Neuronal stem cell (in vitro differentiated cells): ENCODE results near the gene PNLIPRP3.

Source experiments
- DNase-seq: peaks from one replicate; pipeline ENCODE4 v3.0.0-alpha.2; 2013; ENCODE audit warnings: low spot score
- H2AFZ ChIP-seq: one replicate; pipeline ENCODE4 v1.6.1; 2013; ENCODE audit warnings: mild to moderate bottlenecking, low read length, inconsistent platforms
- H2AK5ac ChIP-seq: 2 replicates; pipeline ENCODE4 v1.6.1; 2013; ENCODE audit warnings: low read depth, mild to moderate bottlenecking, inconsistent platforms, low read length, moderate library complexity, mixed read lengths
- H2BK120ac ChIP-seq: 2 replicates; pipeline ENCODE4 v1.6.1; 2013; ENCODE audit warnings: low read depth, mild to moderate bottlenecking, inconsistent platforms, low read length, moderate library complexity, mixed read lengths
- H2BK12ac ChIP-seq: one replicate; pipeline ENCODE4 v1.6.1; 2013; ENCODE audit warnings: low read length, inconsistent platforms
- H2BK15ac ChIP-seq: 2 replicates; pipeline ENCODE4 v1.6.1; 2013; ENCODE audit warnings: mild to moderate bottlenecking, low read length, inconsistent platforms, mixed read lengths
- H2BK5ac ChIP-seq: one replicate; pipeline ENCODE4 v1.6.1; 2013; ENCODE audit warnings: inconsistent platforms, mild to moderate bottlenecking, low read length, moderate library complexity
- H3K14ac ChIP-seq: one replicate; pipeline ENCODE4 v1.6.1; 2013; ENCODE audit warnings: low read length, inconsistent platforms
- H3K18ac ChIP-seq: 2 replicates; pipeline ENCODE4 v1.6.1; 2013; ENCODE audit warnings: low read length, inconsistent platforms
- H3K23ac ChIP-seq: 2 replicates; pipeline ENCODE4 v1.6.1; 2013; ENCODE audit warnings: low read depth, mild to moderate bottlenecking, mixed read lengths, low read length, inconsistent platforms; ENCODE audit not compliant: poor library complexity
- H3K27ac ChIP-seq: replicated peaks from 3 replicates; pipeline ENCODE4 v1.5.1; 2013; ENCODE audit warnings: low read length, inconsistent platforms
- H3K27me3 ChIP-seq, 3 experiments: 2 replicates each; pipeline ENCODE4 v1.6.1; 2013; ENCODE audit warnings: low read length in 3 of 3, mild to moderate bottlenecking in 2 of 3, inconsistent platforms in 1 of 3, low read depth in 1 of 3, mixed read lengths in 1 of 3, moderate library complexity in 1 of 3; ENCODE audit not compliant: control insufficient read depth in 3 of 3, insufficient read depth in 3 of 3
- H3K36me3 ChIP-seq, 2 donors: replicated peaks in 1 of 2; 2 replicates each; pipeline ENCODE4 v1.6.1; 2013; ENCODE audit warnings: low read length in 2 of 2; ENCODE audit not compliant: control insufficient read depth in 2 of 2, insufficient read depth in 2 of 2
- H3K4ac ChIP-seq: 2 replicates; pipeline ENCODE4 v1.6.1; 2013; ENCODE audit warnings: inconsistent platforms, mild to moderate bottlenecking, low read length, moderate library complexity
- H3K4me1 ChIP-seq, 2 donors: 1 replicate in 1 of 2; 2 replicates in 1 of 2; pipeline ENCODE4 v1.6.1; 2013; ENCODE audit warnings: low read length in 2 of 2, low read depth in 1 of 2; ENCODE audit not compliant: control insufficient read depth in 2 of 2, insufficient read depth in 1 of 2
- H3K4me2 ChIP-seq: one replicate; pipeline ENCODE4 v1.6.1; 2013; ENCODE audit warnings: mild to moderate bottlenecking, low read length, inconsistent platforms; ENCODE audit not compliant: insufficient read depth, poor library complexity, severe bottlenecking
- H3K4me3 ChIP-seq, 2 donors: 2 replicates each; pipeline ENCODE4 v1.5.1; 2013; ENCODE audit warnings: low read length in 2 of 2, mild to moderate bottlenecking in 2 of 2, inconsistent platforms in 1 of 2, moderate library complexity in 1 of 2
- H3K79me1 ChIP-seq: one replicate; pipeline ENCODE4 v1.6.1; 2013; ENCODE audit warnings: low read depth, mild to moderate bottlenecking, inconsistent platforms, low read length, moderate library complexity
- H3K9ac ChIP-seq: one replicate; pipeline ENCODE4 v1.6.1; 2013; ENCODE audit warnings: mild to moderate bottlenecking, low read depth, low read length, inconsistent platforms; ENCODE audit not compliant: poor library complexity
- H3K9me3 ChIP-seq, 2 donors: replicated peaks in 1 of 2; 2 replicates each; pipeline versions ENCODE3 to v1.6.1; 2013; ENCODE audit warnings: low read length in 2 of 2, mild to moderate bottlenecking in 2 of 2, inconsistent platforms in 1 of 2, low read depth in 1 of 2, mixed read lengths in 1 of 2, moderate library complexity in 1 of 2; ENCODE audit not compliant: control insufficient read depth in 2 of 2, insufficient read depth in 1 of 2
- H4K8ac ChIP-seq: one replicate; pipeline ENCODE4 v1.6.1; 2013; ENCODE audit warnings: low read depth, mild to moderate bottlenecking, inconsistent platforms, low read length, moderate library complexity
- H4K91ac ChIP-seq: one replicate; pipeline ENCODE4 v1.6.1; 2013; ENCODE audit warnings: low read length, low read depth, mild to moderate bottlenecking, inconsistent platforms; ENCODE audit not compliant: poor library complexity
- WGBS, 2 donors: extraction: QIAGEN DNeasy Blood & Tissue Kit; methylation state at CpG; one replicate each; pipeline ENCODE4 v1.1.7; 2013; ENCODE audit warnings: missing lambda C conversion rate in 2 of 2, mixed read lengths in 1 of 2; ENCODE audit not compliant: insufficient read length in 2 of 2, insufficient replicate concordance in 1 of 2; ENCODE audit errors: extremely low coverage in 2 of 2; 5-methylcytosine and 5-hydroxymethylcytosine counted together

PNLIPRP3 gene

DNA sequence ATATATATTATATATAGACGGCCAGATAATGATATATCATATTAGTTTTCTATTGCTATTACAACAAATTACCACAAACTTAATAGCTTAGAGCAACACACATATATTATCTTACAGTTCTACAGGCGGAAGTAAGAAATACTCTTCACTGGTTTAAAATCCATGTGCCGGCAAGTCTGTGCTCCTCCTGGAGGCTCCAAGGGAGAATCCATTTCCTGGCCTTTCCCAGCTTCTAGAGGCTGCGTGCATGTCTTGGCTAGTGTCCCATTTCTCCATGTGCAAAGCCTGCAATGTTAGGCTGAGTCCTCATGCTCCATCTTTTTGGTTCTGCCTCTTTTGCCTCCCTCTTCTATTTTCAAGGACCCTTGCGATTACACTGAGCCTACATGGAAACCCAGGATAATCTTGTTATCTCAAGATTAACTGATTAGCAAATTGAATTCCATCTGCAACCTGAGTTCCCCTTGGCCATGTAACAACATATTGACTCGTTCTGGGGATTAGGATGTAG, 23.9 kb upstream of the PNLIPRP3 start:
- H2BK5ac ChIP-seq = no peak overlapping the region
- H4K8ac ChIP-seq = no peak overlapping the region
- DNase-seq = no peak
- no peak overlapping the region for H3K23ac ChIP-seq
- H4K91ac ChIP-seq = no peak overlapping the region
- no peak overlapping the region for H3K4me2 ChIP-seq
- H3K9ac ChIP-seq = no peak overlapping the region
- no peaks in the 10 kb centered on the region for H3K36me3 ChIP-seq
- no peaks in the 10 kb centered on the region for H3K9me3 ChIP-seq
- H2BK15ac ChIP-seq = no peak overlapping the region
- H2AK5ac ChIP-seq = no peak overlapping the region
- H3K14ac ChIP-seq = no peak overlapping the region
- no peak overlapping the region for H3K4me3 ChIP-seq
- H3K79me1 ChIP-seq = no peaks in the 10 kb centered on the region
- H3K27ac ChIP-seq = no peak overlapping the region
- no peaks in the 10 kb centered on the region for H3K27me3 ChIP-seq
- no peak overlapping the region for H3K18ac ChIP-seq
- WGBS, 2 donors = no CpG with 5 or more reads among the region's 6 CpGs
- peaks cover 0 to 3% of the 10 kb centered on the region in 2 donors for H3K4me1 ChIP-seq
- H2BK120ac ChIP-seq = no peak overlapping the region
- no peak overlapping the region for H2BK12ac ChIP-seq
- H3K4ac ChIP-seq = no peak overlapping the region
- no peak overlapping the region for H2AFZ ChIP-seq

DNA sequence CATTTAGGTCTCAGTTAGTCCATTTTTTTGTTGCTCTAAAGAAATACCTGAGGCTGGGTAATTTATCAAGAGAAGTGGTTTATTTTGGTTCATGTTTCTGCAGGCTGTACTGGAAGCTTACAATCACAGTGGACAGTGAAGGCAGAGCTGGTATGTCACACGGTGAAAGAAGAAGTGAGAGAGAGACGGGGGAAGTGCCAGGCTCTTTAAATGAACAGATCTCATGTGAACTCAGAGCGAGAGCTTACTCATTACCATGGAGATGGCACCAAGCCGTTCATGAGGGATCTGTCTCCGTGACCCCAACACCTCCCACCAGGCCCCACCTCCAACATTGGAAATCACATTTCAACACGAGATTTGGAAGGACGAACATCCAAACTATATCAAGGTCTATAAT, 18.9 kb upstream of the PNLIPRP3 start:
- Histone ChIP-seq H3K18ac (no peak overlapping the region), H2BK15ac (no peak overlapping the region), H3K27me3 (no peaks in the 10 kb centered on the region), H3K27ac (no peak overlapping the region), H2AFZ (peak overlapping the region; percentile 75), H3K23ac (no peak overlapping the region), H4K91ac (no peak overlapping the region), H3K4me3 (no peak overlapping the region), H3K36me3 (no peaks in the 10 kb centered on the region), H3K4me2 (no peak overlapping the region), H2AK5ac (no peak overlapping the region), H3K14ac (no peak overlapping the region), H2BK120ac (no peak overlapping the region), H3K9ac (no peak overlapping the region), H2BK5ac (no peak overlapping the region), H3K9me3 (no peaks in the 10 kb centered on the region), H2BK12ac (no peak overlapping the region), H3K4ac (no peak overlapping the region), H4K8ac (no peak overlapping the region), H3K4me1 (peaks cover 0 to 6% of the 10 kb centered on the region in 2 donors), H3K79me1 (no peaks in the 10 kb centered on the region)
- WGBS, 2 donors = no CpG with 5 or more reads among the region's 7 CpGs
- DNase-seq = no peak

DNA sequence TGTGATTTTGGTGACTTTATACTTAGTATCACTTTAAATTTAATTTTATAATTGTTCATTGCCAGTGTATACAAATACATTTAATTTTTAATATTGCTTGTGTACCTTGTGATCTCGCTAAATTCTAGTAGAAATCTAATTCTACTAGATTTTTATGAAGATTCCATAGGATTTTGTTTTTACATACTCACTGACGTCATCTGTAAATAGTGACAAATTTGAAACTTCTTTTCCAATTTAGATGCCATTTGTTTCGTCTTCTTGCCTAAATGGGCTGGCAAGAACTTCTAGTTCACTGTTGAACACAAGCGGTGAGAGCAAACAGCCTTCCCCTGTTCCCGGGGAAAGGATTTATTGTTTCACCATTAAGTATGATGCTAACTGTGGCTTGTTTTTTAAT, 17.3 kb upstream of the PNLIPRP3 start:
- Histone ChIP-seq H2BK5ac (no peak overlapping the region), H2AK5ac (no peak overlapping the region), H3K14ac (no peak overlapping the region), H3K23ac (no peak overlapping the region), H3K4ac (no peak overlapping the region), H4K91ac (no peak overlapping the region), H2BK12ac (no peak overlapping the region), H3K36me3 (no peaks in the 10 kb centered on the region), H2BK15ac (no peak overlapping the region), H3K18ac (no peak overlapping the region), H3K9me3 (no peaks in the 10 kb centered on the region), H4K8ac (no peak overlapping the region), H3K27ac (no peak overlapping the region), H3K4me1 (peaks cover 0 to 6% of the 10 kb centered on the region in 2 donors), H2BK120ac (no peak overlapping the region), H3K4me2 (no peak overlapping the region), H3K27me3 (no peaks in the 10 kb centered on the region), H2AFZ (no peak overlapping the region), H3K79me1 (no peaks in the 10 kb centered on the region), H3K9ac (no peak overlapping the region), H3K4me3 (no peak overlapping the region)
- WGBS, 2 donors = no CpG with 5 or more reads among the region's 5 CpGs
- DNase-seq = no peak

DNA sequence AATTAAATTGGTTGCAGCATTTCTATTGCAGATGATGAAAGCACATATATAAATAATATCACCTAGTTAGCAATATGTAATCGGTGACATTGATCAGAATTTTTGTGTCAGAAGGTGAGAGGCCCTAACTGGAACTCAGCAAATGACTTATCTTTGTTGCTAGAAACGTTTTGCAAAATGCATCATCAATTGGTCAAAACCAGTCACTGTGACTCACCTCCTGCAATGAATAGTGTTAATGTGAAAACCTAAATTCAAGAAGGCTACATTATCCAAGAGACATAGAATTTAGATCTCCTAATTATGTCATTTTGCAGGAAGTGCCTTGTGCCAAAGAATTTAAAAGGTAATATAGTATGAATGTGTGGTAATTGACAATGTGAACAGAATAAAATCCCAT, 9.8 kb upstream of the PNLIPRP3 start:
- H2BK5ac ChIP-seq = no peak overlapping the region
- no peak overlapping the region for H2BK15ac ChIP-seq
- H3K27ac ChIP-seq = no peak overlapping the region
- no peak overlapping the region for H3K4me3 ChIP-seq
- no peak overlapping the region for H4K91ac ChIP-seq
- H2BK120ac ChIP-seq = no peak overlapping the region
- no CpG with 5 or more reads among the region's 2 CpGs for WGBS, 2 donors
- no peaks in the 10 kb centered on the region for H3K79me1 ChIP-seq
- H3K36me3 ChIP-seq = no peaks in the 10 kb centered on the region
- no peak overlapping the region for H3K4ac ChIP-seq
- H3K9me3 ChIP-seq = no peaks in the 10 kb centered on the region
- no peak overlapping the region for H2AFZ ChIP-seq
- H2BK12ac ChIP-seq = no peak overlapping the region
- H3K23ac ChIP-seq = no peak overlapping the region
- no peak for DNase-seq
- H3K18ac ChIP-seq = no peak overlapping the region
- no peak overlapping the region for H3K14ac ChIP-seq
- H2AK5ac ChIP-seq = no peak overlapping the region
- H3K4me2 ChIP-seq = no peak overlapping the region
- no peak overlapping the region for H4K8ac ChIP-seq
- no peak overlapping the region for H3K9ac ChIP-seq
- H3K4me1 ChIP-seq = no peaks in the 10 kb centered on the region
- H3K27me3 ChIP-seq = no peaks in the 10 kb centered on the region
